GM21737 (cell line): ENCODE data around the gene AGRP.
"Not testable (repeated sequence)": the region's sequence is repeated elsewhere in the genome, so short reads cannot be mapped to it uniquely, and the experiment has no call there.

Experiments used
- ATAC-seq: cut with Tn5 transposase; IDR thresholded peaks from one replicate; pipeline ENCODE4 v1.9.1; 2021; ENCODE audit warnings: mild to moderate bottlenecking, moderate library complexity; ENCODE audit not compliant: unreplicated experiment

The AGRP gene

DNA sequence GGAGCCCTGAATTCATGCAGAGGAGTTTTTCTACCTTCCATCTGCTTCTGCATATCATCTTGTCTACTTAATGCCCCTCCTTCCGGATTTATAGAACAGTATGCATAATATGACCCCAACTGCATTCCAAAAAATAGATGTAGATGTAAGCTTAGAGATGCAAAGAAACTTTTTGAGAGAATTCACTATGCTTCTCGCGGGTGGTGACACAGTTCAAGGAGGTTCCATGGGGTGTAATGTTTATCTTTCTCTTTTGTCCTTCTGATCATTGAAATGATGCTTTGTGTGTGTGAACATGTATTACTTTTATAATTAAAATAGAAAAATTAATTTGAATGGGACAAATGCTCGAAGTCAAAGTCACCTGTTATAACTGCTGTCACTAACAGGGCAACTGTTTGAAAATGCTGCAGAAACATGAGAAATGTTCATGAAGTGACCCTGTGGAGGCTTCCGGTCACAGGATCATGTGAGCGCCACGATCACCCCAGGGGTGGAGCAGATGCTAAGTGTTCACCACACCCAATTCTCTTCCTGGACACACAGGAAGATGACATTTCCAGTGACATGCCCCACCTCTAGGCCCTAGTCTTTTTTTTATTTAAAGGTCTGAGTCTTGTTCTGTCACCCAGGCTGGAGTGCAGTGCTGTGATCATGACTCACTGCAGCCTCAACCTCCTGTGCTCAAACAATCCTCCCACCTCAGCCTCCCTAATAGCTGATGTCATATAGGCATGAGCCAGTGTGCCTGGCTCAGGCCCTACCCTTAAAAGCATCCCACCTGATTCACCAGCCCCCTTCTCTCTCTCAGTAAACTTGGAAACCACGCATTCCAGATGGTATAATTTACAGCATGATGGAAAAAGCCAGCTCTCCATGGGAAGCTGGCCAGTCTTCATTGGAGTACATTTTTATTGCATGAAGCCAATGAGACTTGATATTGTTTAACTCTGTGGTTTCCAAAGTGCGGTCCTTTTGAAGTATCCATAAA lies 21.0 kb upstream of the AGRP start:
- no peak for ATAC-seq

DNA sequence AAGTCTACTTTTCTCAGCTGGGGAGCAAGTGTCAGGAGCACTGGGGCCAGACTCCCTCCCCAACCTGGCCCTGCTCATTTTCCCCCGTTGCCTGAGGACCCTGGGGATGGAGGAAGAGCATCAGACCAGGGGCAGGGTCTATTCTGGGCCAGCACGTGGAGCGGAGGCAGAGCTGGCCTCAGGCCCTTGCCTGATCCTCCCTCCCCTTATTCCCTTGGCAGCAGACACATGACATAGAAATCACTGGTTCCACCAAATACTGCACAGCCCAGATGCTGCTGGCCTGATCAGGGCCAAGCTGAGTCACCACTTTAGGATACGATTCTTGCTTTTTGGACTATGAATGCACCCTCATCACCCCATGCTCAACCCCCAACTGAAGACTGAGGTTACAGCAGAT lies 15.8 kb upstream of the AGRP start:
- no peak for ATAC-seq

DNA sequence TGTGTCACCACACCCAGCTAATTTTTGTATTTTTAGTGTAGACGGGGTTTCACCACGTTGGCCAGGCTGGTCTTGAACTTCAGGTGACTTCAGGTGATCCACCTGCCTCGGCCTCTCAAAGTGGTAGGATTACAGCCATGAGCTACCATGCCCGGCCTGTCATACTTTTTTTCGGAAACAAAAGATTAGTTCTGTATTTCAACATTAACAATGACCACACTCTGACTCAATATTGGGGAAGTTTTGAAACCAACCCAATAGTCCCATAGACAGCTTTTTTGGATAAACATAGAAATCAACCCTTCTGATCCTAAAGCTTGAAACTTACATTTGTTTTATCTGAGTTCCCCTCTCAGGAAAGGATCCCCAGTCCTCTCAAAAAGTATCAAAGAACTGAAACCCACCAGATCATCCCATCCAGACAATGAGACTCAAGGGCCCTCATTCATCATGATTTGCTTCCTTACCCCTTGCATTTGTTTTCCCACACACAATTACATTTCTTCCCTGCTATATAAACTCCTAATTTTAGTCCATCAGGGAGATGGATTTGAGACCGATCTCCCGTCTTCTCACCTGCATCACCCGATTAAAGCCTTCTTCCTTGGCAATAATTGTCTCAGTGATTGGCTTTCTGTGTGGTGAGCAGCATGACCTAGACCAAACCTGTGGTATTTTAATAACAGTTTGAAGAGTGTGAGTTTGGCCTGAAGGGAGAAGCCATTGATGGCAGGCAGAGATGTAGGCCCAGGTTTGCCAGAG lies 7.2 kb upstream of the AGRP start:
- ATAC-seq = no peak

DNA sequence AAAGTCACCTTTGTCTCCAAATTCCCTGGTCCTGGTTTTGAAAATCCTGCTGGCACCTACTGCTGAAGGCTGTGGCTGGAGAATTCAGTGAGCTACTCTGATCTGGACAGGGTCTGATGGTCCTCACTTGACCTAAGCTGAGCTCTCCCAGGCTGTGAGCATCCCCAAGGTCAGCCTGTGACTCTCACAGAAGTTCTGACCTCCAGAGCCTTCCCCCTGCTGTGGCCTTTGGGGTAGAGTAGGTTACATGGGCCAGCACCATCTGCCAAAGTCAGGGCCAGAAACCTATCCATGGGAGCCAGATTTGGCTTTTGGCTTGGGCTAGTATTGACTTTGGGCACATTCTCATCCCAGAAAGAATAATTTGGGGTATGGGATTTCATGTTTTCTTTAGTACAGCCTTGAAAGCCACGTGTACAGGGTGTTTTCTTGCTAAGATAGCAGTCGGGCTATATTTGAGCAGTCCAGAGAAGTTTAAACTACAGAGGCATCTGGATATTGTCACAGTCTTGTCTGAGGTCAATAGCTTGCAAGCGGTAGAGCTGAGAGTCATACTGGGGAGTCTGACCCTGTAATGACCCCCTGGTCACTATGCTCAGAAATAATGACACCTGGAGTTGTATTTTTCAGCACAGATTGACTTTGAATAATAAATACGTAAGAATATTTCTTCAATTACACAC lies 6.2 kb upstream of the AGRP start:
- no peak for ATAC-seq

DNA sequence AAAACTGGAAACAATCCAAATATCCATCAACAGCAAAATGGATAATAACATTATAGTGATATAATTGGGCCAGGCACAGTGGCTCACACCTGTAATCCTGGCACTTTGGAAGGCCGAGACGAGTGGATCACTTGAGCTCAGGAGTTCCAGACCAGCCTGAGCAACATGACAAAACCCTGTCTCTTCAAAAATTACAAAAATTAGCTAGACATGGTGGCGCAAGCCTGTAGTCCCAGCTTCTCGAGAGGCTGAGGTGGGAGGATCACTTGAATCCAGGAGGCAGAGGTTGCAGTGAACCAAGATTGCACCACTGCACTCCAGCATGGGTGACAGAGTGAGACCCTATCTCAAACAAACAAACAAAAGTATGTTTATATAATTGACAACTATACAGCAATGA lies 4.2 kb upstream of the AGRP start:
- not testable (repeated sequence) for ATAC-seq

DNA sequence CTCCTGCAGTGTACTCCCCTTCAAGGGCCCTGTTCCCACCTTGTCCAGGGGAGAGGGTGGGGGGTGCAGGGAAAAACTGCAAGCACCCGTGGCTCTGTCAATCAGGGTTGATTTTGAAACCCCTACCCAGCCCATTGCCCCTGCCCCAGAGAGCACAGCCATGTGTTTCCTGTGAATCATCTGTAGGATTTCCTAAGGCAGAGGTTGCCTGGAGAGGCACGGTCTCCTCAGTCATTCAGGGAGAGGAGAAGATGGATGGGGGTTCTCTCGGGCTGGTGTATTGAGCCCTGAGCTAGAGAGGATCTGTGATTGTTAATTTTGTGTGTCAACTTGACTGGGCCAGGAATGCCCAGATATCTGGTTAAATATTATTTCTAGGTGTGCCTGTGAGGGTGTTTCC lies 3.5 kb upstream of the AGRP start:
- ATAC-seq = no peak

DNA sequence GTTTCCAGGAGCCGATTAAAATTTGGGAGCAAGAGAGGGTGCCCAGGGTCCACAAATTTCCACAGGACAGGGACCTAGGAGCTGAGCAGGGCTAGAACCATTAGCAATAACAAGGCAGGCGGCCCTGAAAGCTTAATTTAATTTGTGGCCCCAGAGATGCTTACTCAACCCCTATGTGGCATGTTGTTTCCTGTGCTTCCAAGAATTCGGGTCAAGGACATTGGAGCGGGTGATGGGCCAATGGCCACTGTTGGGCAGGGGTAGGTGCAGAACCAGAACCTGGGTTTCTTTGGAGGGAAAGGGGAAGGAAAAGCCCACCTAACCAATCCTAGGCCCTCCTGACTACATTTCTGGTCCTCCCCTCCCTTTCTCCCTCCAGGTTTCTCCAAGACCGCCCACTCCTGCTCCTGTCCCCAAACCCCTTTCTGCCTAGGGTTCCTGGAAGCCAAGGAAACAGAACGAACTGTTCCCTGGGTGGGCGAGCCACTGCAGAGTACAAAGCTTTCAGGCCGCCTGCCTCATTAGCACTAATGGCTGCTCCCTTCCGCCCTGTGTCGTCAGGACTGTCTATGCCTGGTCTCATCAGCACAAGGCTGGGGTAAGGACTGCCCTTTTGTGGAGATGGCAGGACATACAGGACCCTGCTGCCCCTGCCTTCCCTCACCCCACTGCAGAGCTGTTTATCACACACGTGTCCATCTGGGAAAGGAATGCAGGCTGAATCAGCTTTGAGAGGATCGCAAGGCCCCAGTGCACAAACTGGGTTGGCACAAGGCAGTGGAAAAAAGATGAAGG lies 581 bp upstream of the AGRP start:
- no peak for ATAC-seq

DNA sequence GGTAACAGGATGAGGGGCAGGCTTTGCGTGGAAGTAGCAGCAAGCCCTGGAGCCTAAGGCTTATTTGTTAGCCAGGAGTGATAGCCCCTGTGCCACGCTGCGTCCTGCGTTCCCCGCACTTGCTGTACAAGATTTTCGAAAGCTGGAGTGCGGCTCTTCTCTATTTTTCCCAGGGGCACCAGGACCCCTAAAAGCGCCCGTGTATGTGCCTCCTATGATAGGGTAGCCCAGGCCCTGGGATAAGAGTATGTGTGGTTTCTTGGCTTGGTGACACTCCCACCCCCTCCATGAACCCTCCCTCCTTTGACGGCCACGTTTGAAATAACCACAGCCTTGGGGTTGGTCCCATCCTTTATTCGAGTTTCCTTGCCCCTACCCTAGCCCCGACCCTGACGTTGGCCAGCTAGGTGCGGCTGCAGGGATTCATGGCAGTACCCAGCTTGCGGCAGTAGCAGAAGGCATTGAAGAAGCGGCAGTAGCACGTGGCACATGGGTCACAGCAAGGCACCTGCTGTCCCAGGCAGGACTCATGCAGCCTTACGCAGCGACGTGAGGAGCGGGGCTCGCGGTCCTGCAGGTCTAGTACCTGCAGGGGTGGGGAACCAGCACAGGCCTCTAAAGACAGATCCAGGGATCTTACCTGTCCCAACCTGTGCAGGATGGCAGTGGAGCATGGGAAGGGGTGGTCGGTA lies 968 bp downstream of the AGRP start:
- ATAC-seq = no peak

DNA sequence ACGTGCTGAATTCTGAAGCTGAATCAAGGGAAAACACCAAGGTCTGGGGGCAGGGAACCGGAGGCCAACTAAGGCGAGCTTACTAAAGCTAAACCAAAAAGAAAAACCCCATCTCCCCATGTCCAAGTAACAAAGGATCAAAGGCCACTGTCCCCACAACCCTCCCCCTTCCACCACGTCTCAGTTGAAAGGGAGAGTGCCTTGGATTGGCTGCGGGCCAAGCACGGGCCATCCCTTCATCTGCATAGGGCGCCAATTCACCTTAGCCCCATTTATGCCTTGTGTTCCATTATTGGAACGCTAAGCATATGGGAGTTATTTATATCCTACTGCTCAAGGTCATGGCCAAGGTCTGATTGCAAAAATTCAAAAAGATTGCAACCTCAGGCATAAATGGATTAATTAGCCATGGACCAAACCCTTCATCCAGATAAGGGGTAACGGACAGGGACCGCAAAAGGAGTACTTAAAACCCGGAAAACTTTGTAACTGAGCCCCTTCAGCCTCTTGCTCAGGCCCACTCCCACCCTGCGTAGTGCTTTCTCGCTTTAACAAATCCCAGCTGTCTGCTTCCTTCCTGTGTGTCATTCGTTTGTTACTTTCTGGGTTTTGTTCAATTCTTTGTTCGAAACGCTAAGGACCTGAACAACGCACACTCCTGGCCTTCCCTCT lies 1.6 kb downstream of the AGRP start:
- peak; percentile 6 for ATAC-seq

DNA sequence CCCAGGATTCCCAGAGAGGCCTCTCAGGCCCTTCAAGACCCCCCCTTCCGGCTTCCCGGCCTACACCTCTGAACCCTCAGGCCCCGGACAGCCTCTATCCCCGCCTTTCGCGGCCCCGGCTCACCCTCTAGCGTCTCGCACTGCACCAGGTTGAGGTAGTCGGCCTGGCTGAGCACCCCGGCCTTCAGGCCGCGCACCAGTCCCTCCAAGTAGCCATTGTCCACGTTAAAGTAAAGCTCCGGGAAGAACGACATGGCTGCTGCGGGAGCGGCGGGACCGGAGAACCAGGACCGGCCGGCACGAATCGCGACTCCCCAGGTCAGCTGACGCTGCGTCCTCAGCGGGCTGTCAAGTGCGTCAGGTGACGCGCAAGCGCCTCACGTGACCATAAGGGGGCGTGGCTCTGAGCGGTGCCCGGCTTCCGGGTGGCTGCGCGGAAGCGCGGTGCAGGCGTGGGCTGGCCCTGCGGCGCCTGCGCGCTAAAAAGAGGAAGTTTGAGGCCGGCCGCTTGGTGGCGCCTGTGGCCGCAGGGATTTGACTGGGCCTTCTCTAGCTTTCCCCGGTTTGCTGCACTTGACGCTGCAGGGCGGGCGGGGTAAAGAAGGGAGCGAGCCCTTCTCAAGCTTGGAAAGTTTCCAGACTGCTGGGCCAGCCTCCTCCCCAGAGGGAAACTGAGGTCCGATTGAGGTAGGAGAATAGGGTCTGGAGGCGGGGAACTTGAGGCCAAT lies 2.4 kb downstream of the AGRP start, which contains the start of gene ATP6V0D1:
ATP6V0D1 (minus strand) TSS at position 325 of the 728 bp plus-strand sequence; CDS start at position 254, 71 bp downstream.
- peak; percentile 90 for ATAC-seq

DNA sequence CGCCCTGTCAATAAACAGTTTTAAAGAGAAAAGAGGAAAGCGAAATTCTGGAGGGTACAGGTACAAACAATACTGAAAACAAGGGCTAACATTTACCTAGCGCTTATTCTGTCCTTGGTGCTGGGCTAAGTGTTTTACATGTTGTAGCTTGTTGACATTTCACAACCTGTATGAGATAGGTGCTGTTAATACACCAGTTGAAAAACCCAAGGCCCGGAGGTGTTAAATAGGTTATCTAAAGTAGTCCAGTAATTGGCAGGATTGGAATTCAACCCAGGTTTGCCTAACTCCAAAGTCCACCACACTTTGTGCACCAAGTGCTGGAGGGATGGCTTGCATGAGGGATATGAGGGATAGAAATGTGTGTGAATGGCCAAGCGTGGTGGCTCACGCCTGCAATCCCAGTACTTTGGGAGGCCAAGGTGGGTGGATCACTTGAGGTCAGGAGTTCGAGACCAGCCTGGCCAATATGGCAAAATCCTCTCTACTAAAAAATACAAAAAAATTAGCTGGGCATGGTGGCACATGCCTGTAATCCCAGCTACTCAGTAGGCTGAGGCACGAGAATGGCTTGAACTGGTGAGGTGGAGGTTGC lies 5.3 kb downstream of the AGRP start:
- no peak for ATAC-seq

DNA sequence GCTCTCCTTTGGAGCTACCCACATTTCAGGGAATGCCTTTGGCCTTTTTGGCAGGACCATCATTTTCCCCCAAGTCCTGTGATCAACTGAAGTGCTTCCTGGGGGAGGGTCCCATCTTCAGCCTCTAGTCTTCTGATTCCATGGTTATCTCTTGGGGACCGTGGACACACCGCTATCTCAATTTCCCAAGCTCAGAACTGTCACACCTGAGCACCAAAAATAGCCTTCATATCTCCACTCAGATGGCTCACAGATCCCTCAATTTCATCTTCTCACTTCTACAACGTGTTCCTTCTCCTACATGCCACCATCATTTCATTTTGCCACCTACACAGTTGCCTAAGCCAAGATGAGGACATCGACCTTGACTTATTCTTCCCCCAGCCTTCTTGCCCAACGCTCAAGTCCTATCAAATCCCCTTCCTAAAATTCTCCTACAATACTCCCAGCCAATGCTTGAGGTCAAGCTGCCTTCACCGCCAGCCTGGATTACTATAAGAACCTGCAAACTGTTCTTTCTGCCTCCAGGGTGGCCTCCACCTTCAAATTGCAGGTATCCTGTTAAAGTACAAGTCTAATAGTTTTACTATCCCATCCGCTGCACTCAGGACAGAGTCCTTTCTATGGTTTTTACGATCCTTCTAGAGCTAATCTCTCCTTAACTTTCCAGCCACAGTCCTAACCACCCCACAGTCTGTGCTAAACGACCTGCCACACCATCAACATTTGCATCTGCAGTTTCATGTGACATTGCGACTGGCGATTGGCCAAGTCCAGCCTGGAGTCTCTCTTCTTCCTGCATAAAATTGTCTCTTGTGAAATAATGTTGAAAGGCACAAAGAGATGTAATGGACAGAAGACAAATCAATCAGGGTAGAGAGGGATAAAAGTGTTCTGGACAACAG lies 8.5 kb downstream of the AGRP start:
- no peak for ATAC-seq

DNA sequence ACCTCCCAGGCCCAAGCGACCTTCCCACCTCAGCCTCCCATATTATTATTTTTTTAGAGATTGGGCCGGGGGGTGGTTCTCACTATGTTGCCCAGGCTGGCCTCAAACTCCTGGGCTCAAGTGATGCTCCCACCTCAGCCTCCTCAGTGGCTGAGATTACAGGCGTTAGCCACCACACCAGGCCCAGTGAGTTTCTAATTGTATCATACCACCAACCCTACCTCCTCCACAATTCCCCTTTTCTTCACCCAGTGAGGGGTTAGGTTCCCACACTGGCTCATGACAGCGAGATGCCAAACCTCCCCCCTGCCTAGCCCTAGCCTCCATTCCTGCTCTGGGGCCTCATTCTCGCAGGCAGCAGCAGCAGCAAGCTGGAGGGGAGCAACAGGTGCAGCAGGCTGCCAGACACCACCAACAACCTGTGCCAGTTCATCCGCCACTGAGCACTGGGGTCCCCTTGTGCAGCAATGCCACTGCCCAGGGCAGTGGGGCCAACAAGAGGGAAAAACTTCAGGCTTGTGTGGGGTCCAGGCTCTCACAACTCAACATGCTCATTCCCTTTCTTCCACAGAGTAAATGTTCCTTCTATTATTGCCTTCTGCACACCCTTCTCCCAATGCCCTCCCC lies 11.5 kb downstream of the AGRP start:
- ATAC-seq = no peak

DNA sequence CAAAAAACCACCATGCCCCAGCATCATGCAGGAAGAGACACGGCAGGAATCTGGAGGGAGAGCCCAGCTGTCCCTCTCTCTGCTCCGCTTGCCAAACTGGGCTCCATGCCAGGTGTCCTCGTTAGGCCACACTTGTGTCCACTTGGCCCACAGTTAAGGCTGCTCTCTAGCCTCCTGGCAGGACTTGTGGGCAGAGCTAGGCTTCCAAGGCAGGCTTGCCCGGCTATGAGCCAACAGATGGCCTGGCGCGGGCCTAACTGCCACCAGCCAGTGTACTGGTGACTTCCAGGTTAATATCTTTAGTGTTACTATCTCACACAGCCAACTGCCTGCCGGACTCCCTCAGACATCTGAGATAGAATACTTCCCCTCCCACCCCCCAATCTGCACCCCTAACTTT lies 13.0 kb downstream of the AGRP start:
- no peak for ATAC-seq

DNA sequence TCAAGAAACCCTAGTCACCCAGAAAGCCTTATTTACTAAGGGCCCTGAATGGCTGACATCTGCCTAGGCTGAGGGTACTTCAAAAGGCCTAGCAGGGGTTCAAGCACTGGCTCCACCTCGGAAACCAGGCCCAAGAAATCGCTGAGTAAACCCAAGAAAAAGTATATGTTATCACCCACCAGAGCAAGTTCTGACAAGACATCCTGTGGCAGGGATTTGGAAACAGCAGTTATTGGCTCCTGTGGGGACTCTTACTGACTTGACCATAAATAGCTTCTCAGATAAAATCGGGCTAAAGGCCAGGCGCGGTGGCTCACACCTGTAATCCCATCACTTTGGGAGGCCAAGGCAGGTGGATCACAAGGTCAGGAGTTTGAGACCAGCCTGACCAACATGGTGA lies 14.6 kb downstream of the AGRP start:
- no peak for ATAC-seq

DNA sequence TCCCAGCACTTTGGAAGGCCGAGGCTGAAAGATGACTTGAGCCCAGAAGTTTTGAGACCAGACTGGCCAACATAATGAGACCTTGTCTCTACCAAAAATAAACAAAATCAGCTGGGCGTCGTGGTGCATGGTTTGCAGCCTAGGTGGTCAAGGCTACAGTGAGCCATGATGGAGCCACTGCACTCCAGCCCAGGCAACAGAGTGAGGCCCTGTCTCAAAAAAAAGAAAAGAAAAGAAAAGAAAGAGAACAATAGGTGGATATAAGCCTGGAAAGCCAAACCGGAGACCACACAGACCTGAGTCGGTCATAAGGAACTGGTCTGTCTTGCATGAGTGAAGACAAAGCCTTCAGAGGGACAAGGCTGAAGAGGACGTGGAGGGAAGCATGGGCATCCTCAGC lies 16.8 kb downstream of the AGRP start:
- no peak for ATAC-seq

DNA sequence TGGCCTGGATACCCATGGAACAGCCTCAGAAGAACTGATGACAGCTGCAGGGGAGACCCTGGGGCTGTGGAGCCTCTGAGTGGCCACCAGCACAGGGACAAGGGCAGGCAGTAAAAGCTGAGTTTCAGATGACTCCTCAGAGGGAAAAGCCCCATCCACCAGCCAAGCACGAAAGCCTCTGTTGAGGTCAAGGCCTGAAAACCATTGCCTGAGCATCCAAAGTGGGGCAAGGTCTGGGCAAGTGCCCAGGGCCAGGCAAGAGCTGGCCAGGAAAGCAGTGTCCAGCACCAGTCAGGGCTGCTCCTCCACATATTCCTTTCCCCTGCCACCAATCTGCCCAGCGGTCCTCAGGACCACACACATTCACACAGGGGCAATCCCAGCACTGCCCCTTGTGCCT lies 18.8 kb downstream of the AGRP start:
- no peak for ATAC-seq
